Heart left ventricle (tissue), 16 donors: ENCODE data around the gene AFAP1L1. TPM values are rescaled to one million over a fixed set of nuclear protein-coding genes. Genes with fewer than 3 reads are reported as not detected.
"Not testable (repeated sequence)": the region's sequence is repeated elsewhere in the genome, so short reads cannot be mapped to it uniquely, and the experiment has no call there.

Experiments
- ATAC-seq, 4 donors: fragments of 200-7000 bp; cut with Tn5 transposase; one replicate each; pipeline ENCODE4 v1.9.1; 2020 to 2022; ENCODE audit warnings: moderate library complexity in 4 of 4, mild to moderate bottlenecking in 3 of 4, moderate number of reproducible peaks in 1 of 4
- DNase-seq, 5 donors: peaks; one replicate each; pipeline ENCODE4 v3.0.0-alpha.2; 2020
- H3K27ac ChIP-seq, 12 donors: fragments of 200-600 bp; sonication (generic) in 4 of 12; one replicate each; pipeline versions ENCODE4 v1.5.0 to v1.8.0; 2016 to 2022; ENCODE audit warnings: mild to moderate bottlenecking in 2 of 12
- H3K27me3 ChIP-seq, 9 donors: fragments of 200-600 bp; sonication (generic) in 2 of 9; one replicate each; pipeline versions ENCODE4 v1.5.1 to v1.8.0; 2016 to 2022; ENCODE audit warnings: mild to moderate bottlenecking in 3 of 9
- H3K36me3 ChIP-seq, 9 donors: fragments of 200-600 bp; sonication (generic) in 2 of 9; one replicate each; pipeline versions ENCODE4 v1.5.0 to v1.8.0; 2018 to 2022; ENCODE audit warnings: mild to moderate bottlenecking in 2 of 9
- H3K4me1 ChIP-seq, 12 donors: fragments of 200-600 bp; sonication (generic) in 4 of 12; one replicate each; pipeline versions ENCODE4 v1.5.0 to v1.8.0; 2016 to 2022; ENCODE audit warnings: mild to moderate bottlenecking in 3 of 12
- H3K4me3 ChIP-seq, 12 donors: fragments of 200-600 bp; sonication (generic) in 4 of 12; one replicate each; pipeline versions ENCODE4 v1.5.0 to v1.8.0; 2017 to 2022; ENCODE audit warnings: mild to moderate bottlenecking in 9 of 12, moderate library complexity in 4 of 12
- H3K9me3 ChIP-seq, 12 donors: fragments of 200-600 bp; sonication (generic) in 4 of 12; one replicate each; pipeline versions ENCODE4 v1.5.0 to v1.8.0; 2016 to 2022; ENCODE audit warnings: mild to moderate bottlenecking in 1 of 12
- CTCF ChIP-seq, 12 donors: fragments of 200-600 bp; sonication (generic) in 4 of 12; IDR thresholded peaks; one replicate each; pipeline versions ENCODE4 v1.5.0 to v1.8.0; 2018 to 2022; ENCODE audit warnings: antibody characterized with exemption in 12 of 12, mild to moderate bottlenecking in 5 of 12
- POLR2A ChIP-seq, 2 donors: fragments of 450-650 bp; IDR thresholded peaks; one replicate each; pipeline ENCODE4 v1.6.1; 2017; ENCODE audit warnings: antibody characterized with exemption in 2 of 2, mild to moderate bottlenecking in 2 of 2, moderate library complexity in 2 of 2
- WGBS, 4 donors: extraction: QIAGEN DNeasy Blood & Tissue Kit in 2 of 4; methylation state at CpG; one replicate each; pipeline versions ENCODE4 v1.1.5 to v1.1.7; 2013 to 2018; 5-methylcytosine and 5-hydroxymethylcytosine counted together
- intact Hi-C, 10 donors: fragments of 100-400 bp; cut with DNase I; formaldehyde crosslinking; loops; one replicate each; pipeline versions ENCODE4 v1.11.1 to v1.14.2; 2022
- polyA plus RNA-seq, 2 donors: library from polyadenylated mRNA; stranded (reverse); fragments of 200-250 nt; gene quantifications; one replicate each; pipeline ENCODE4 v1.2.3, GENCODE V29; 2013
- total RNA-seq, 9 donors: library from RNA; depleted of rRNA in 2 of 9; stranded (reverse); fragments of >200 nt in 2 of 9; fragmentation: NEBNext Ultra II Directional in 3 of 9; extraction: Animal tissue kit (Norgen Biotek cat#: 25700) in 3 of 9; gene quantifications; one replicate each; pipeline versions ENCODE4 v1.1.0 to v1.2.4, GENCODE V29; 2016 to 2023
- donor health status: ischemic (EF 13 %, LVEDD 7.1; RV severe dilation, severe dysfunction).
- donor health status: healthy with polysubstance abuse.
- donor health status: DM: no; HTN: yes; CAD: no.
- donor health status: DM: no; HTN: no; CAD: no.
- donor health status: ischemic (EF 25% LVEDD 6.9; RV normal size, moderate dysfunction).
- donor health status: ischemic (EF 25% LVEDD 5.7; RV mildly dilated, moderate dysfunction).
- donor health status: healthy.
- donor health status: DM: yes; HTN: yes; CAD: no.
- donor health status: ischemic (EF 35%, LVEDD 5.7; RV mildly dilated, moderate dysfunction).
- donor health status: nonischemic (EF 11% LVEDD 7.7; RV severe dilation, severe dysfunction).
- donor health status: DM: yes; HTN: yes; CAD: no.
- donor health status: PGD.
- donor health status: ischemic (EF 29% LVEDD 5.4; RV normal size, mild dysfunction).
- donor health status: nonischemic (EF 23%, LVEDD 6.1; RV moderate dilation, normal function).

AFAP1L1 gene
- total and polyA plus RNA-seq, 11 donors = 30.4 to 57.7 (median 45.0) TPM

- peak in 2 of 5 donors; percentile 43 to 61 for DNase-seq
- Histone ChIP-seq H3K27ac (peak overlapping the region; percentile 51 to 98 (median 90)), H3K4me1 (peaks cover 6 to 82% (median 48%) of the 10 kb centered on the region in 12 donors), H3K27me3 (no peaks in the 10 kb centered on the region), H3K9me3 (peaks cover 0 to 5% (median 0%) of the 10 kb centered on the region in 12 donors), H3K4me3 (no peak overlapping the region), H3K36me3 (no peaks in the 10 kb centered on the region)
- peak; percentile 9 to 38 (median 32) for ATAC-seq
- 23 to 39% (median 33%) methylated on average over 1 of the region's 1 CpG for WGBS, 4 donors
- intact Hi-C loops = loop anchor here in 4 of 10 donors (2.0 to 5.0 kb wide), 2 partner anchors 34 to 35 kb away; no protein-coding TSS in a partner anchor
- TF ChIP-seq CTCF (IDR thresholded peaks at IDR 0.05) = no peak
- TF ChIP-seq POLR2A (IDR thresholded peaks at IDR 0.05) = no peak
Observed at GRCh38 chr5:149387982-149388381, 116.3 kb downstream of the AFAP1L1 start.

GRCh38 chr5:149388498-149389190 is 117.0 kb downstream of the AFAP1L1 start:
- DNase-seq (no peak), ATAC-seq (peak in 3 of 4 donors; percentile 37 to 45 (median 38))
- Histone ChIP-seq H3K9me3 (peaks cover 0 to 5% (median 0%) of the 10 kb centered on the region in 12 donors), H3K4me3 (no peak overlapping the region), H3K4me1 (peaks cover 3 to 76% (median 43%) of the 10 kb centered on the region in 12 donors), H3K27me3 (no peaks in the 10 kb centered on the region), H3K27ac (peak overlapping the region; percentile 51 to 98 (median 90)), H3K36me3 (no peaks in the 10 kb centered on the region)
- no peak for TF ChIP-seq CTCF (IDR thresholded peaks at IDR 0.05)
- TF ChIP-seq POLR2A (IDR thresholded peaks at IDR 0.05) = no peak
- intact Hi-C loops = loop anchor here in 3 of 10 donors (5.0 kb wide), 1 partner anchor 34 kb away; no protein-coding TSS in a partner anchor
- WGBS, 4 donors = 60 to 76% (median 66%) methylated on average over 7 of the region's 7 CpGs

DNA sequence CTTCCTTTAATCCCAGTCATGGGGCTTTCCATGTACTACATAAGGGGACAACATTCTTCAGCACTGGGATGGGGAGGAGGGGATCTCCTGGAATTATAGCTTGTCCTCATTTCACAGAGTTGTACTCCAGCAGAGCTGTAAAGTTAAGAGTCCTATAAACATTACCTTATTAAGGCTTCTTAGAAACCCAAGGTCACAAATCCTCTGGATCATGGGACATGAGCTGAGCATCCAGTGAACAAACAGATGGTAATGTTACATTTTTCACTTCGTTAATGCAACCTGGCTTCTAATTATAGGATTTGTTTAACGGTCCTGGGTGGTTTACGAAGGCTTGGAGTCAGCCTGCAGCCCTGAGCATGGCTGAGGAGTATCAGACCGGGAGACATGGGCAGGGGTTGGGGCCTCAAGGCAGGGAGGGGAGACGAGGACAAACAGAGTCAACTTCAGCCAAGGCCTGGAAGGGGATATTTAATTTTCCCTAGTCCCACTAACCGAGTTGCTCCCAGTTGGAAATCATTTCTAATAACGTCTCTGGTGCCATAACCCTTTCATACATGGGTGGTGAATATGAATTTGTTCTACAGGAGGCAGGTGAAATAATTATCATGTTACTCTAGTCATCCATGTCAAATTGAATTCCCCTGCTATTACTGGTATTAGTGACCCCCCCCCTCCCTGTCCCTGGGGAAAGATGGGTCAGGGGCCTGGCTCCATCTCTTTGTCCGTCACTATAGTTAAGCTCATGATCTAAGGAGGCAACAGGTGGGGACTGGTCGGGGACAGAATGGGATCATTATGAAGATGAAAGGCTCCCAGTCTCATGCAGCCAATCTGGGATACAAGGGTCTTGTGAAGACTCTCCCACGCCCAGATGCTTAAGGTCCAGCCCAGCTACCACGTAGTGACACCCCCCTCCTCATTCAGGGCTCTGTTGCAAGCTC is 118.2 kb downstream of the AFAP1L1 start:
- Histone ChIP-seq H3K4me1 (peaks cover 3 to 64% (median 40%) of the 10 kb centered on the region in 12 donors), H3K4me3 (no peak overlapping the region), H3K27ac (peak overlapping the region in 11 of 12 donors; percentile 51 to 98 (median 91)), H3K36me3 (no peaks in the 10 kb centered on the region), H3K9me3 (peaks cover 0 to 5% (median 0%) of the 10 kb centered on the region in 12 donors), H3K27me3 (no peaks in the 10 kb centered on the region)
- intact Hi-C loops = loop anchor here in 3 of 10 donors (5.0 kb wide), 1 partner anchor 32 kb away; no protein-coding TSS in a partner anchor
- 69 to 87% (median 79%) methylated on average over 11 of the region's 11 CpGs for WGBS, 4 donors
- TF ChIP-seq CTCF (IDR thresholded peaks at IDR 0.05) = no peak
- no peak for TF ChIP-seq POLR2A (IDR thresholded peaks at IDR 0.05)
- peak in 1 of 5 donors; percentile 4 for DNase-seq
- ATAC-seq = no peak

DNA sequence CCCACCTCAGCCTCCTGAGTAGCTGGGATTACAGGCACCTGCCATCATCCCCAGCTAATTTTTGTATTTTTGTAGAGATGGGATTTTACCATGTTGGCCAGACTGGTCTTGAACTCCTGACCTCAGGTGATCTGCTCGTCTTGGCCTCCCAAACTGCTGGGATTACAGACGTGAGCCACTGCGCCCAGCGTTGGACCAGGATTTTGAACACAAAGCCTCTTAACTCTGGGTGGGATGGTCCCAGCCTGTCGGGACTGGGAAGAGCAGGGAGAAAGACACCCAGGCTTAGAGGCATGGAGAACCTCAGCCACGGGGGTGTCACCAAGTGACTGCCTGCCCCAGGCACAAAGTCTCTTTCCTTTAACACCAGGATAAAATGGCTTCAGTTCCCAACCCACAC is 119.4 kb downstream of the AFAP1L1 start:
- H3K27me3 ChIP-seq, intact Hi-C loops, H3K9me3 ChIP-seq, H3K4me3 ChIP-seq, H3K36me3 ChIP-seq, ATAC-seq: not testable (repeated sequence)
- H3K27ac ChIP-seq = peak overlapping the region in 5 of 12 donors; percentile 1 to 93 (median 33)
- peaks cover 0 to 53% (median 36%) of the 10 kb centered on the region in 12 donors for H3K4me1 ChIP-seq
- 84 to 94% (median 87%) methylated on average over 4 to 6 of the region's 6 CpGs for WGBS, 4 donors
- DNase-seq = peak in 1 of 5 donors; percentile 11

Other genes starting within 250 kb of the AFAP1L1 start
- gene SH3TC2, start 208.8 kb upstream of the AFAP1L1 start, total RNA-seq = 10 to 100 TPM in 2 of 9 donors, 1 to 10 TPM in 7; 2.4 to 12.7 (median 5.9) TPM
- 1 to 10 TPM; 1.6 to 2.6 TPM for gene SH3TC2, start 208.8 kb upstream of the AFAP1L1 start, polyA plus RNA-seq
- gene ABLIM3, start 130.4 kb upstream of the AFAP1L1 start, total RNA-seq = 100 to 1,000 TPM in 4 of 9 donors, 10 to 100 TPM in 5; 70.0 to 175 (median 97.8) TPM
- gene ABLIM3, start 130.4 kb upstream of the AFAP1L1 start, polyA plus RNA-seq = 100 to 1,000 TPM in 1 of 2 donors, 10 to 100 TPM in 1; 43.2 to 103 TPM
- 10 to 100 TPM in 5 of 9 donors, 1 to 10 TPM in 4; 6.7 to 14.0 (median 10.2) TPM for gene GRPEL2, start 73.6 kb downstream of the AFAP1L1 start, total RNA-seq
- 1 to 10 TPM; 5.1 to 6.8 TPM for gene GRPEL2, start 73.6 kb downstream of the AFAP1L1 start, polyA plus RNA-seq
- gene PCYOX1L, start 86.2 kb downstream of the AFAP1L1 start, total RNA-seq = 1 to 10 TPM; 2.3 to 6.8 (median 3.7) TPM
- gene PCYOX1L, start 86.2 kb downstream of the AFAP1L1 start, polyA plus RNA-seq = 1 to 10 TPM; 2.3 to 6.5 TPM
- under 1 TPM in 2 of 9 donors, not detected in 7; 0.35 to 0.42 TPM for gene IL17B, start 107.4 kb downstream of the AFAP1L1 start, total RNA-seq
- gene IL17B, start 107.4 kb downstream of the AFAP1L1 start, polyA plus RNA-seq = under 1 TPM in 1 of 2 donors, not detected in 1; 0.33 TPM